AG20443 (cell line): Measurements from ENCODE around the gene MYEF2.
A peak's percentile ranks its signal among the peaks of the same experiment; 100 is the strongest.

Source experiments
- DNase-seq: peaks from one replicate; pipeline ENCODE4 v3.0.0; 2012; ENCODE audit warnings: low spot score, mixed read lengths

MYEF2 gene

DNA sequence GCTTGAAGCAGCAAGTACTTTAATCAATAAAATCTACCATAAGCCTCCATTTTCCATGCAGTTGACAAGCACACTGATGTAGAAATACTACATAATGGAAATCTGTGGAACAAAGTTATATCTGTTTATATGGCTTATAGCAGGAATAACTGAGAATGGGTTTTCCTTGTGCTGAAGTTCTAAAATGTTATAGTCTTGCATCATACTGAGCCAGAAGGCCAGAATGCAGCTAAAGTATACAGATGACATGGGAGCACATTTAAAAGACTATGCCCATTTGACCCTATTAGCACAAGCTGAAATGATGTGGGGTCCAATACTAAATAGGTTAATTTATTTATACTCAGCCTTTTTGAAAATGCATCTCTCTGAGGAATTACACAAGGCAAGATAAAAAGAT lies 32.2 kb downstream of the MYEF2 start:
- no peak for DNase-seq

DNA sequence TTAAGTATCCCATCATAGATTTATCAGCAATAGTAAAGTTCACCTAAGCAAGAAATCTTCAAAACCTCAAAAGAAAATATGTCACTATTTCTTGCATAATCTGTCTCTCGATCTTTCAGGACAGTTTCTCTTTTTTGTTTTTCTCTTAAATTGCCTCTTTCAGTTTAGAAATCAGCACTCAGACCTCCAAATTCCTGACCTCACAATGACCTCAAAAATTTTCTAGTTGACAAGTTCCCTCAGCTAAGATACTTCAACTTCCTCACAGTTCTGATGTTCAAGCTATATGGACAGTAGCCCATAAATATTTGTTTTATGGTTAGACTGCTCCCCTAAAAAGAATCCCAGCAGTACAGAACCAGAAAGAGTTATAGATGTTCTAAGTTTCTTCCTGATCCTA lies 33.2 kb downstream of the MYEF2 start:
- DNase-seq, result no peak

DNA sequence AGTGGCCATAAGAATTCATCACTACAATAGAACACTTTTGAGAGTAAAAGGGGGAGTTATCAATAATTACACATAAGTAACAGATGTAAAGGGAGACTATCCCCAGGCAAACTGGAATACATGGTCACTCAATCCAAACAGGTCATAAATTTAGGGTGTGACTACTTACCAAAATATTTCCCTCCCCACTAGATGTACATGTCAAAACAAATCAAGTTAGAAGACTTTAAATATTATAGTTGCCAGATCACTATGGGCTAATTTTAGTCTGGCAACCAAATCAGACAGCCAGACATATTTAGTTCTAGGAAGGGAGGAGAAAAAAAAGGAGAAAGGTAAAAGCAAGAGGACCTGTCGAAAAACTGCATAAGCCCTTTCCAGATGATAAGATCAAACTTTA lies 34.2 kb downstream of the MYEF2 start:
- no peak for DNase-seq

DNA sequence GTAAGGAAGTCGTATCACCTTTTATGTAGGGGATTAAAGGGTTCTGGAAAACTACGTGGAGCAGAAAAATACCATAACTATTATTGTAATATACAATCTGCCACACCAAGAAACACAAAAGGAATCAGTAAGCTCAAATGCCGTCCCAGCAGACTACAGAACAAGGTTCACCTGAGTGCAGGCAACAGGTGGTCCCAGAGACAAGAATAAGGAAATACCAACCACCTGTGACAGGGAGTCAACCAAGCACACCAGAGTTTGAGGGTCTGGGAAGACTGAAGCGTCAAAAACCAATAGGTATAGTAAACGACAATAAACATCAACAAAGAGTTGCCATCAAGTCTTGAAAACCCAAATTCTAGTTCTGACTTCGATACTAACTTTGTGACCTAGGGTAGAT lies 45.2 kb downstream of the MYEF2 start:
- DNase-seq, result no peak

DNA sequence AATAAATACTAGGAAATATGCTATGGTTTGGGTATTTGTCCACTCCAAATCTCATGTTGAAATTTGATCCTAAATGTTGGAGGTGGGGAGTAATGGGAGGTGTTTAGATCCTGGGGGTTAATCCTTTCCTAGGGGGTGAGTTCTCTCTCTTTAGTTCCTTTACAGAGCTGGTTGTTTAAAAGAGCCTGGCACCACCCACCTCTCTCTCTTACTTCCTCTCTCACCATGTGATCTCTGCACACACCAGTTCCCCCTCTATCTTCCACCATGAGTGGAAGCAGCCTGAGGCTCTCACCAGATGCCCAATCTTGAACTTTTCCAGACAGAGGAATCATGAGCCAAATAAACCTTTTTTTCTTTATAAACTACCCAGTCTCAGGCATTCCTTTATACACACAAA lies 46.8 kb downstream of the MYEF2 start:
- DNase-seq, result no peak

DNA sequence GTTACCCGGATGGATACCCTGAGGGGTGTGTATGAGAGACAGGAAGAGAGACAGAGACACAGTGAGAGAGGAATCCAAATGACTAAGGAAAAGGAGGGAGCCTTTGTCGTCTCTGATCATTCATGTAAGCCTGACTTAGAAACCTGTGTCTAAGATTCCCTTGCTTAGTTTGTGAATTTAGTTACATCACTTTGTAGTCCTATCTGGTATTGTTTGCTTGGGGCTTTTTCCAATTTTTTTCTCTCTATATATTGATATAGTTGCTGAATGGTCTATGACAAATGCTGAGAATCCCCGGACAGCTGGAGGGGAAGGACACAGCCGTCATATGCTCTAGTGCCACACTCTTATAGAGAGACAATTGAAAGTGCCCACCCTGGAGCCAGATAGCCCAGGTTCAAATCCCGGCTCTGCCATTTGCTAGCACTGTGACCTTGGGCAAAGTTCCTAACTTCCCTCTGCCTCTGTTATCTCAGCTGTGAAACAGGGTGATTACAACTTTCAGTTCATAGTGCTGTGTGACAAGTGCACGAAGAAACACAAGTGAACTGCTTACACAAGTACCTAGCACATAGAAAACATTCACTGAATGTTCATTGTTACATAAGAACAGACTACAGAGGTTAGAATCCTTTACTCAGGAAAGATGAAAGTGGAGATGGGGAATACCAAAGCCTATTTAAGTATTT lies 51.3 kb downstream of the MYEF2 start:
- DNase-seq, result no peak

DNA sequence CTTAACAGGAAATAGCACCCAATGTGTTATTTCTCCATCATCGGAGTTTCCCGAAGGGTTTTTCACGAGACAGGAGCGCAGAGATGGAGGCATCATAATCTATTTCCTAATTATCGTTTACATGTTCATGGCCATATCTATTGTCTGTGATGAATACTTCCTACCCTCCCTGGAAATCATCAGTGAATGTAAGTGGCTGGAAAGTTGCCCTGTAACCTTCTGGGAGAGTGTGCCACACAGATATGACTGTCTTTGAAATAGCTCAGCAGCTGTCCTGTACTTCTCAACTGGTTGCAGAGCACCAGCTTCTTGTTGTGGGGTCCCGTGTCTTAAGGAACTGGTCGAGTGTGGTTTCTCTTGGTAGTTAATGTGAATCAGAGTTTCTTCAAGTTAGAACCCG lies 56.2 kb downstream of the MYEF2 start:
- no peak for DNase-seq

DNA sequence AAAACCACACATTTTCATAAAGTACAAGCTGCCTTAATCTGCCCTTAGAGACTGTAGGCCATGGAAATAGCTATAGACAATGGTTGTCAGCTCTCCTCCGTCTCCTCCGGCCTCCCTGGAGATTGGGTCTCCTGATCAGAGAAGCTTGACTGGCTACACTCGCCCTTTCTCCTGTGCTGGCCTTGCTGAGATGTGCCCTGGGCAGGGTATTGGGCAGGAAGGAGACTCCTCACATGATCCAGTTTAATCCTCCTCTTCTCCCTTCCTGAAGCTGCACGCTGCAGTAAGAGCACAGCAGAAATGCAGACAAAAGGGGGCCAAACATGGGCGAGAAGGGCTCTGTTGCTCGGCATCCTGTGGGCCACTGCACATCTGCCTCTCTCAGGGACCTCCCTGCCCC lies 57.4 kb downstream of the MYEF2 start, which contains the start of gene SLC24A5:
SLC24A5 (plus strand) TSS at position 246 of the 400 bp plus-strand sequence; CDS start at position 301, 55 bp downstream.
- no peak for DNase-seq

DNA sequence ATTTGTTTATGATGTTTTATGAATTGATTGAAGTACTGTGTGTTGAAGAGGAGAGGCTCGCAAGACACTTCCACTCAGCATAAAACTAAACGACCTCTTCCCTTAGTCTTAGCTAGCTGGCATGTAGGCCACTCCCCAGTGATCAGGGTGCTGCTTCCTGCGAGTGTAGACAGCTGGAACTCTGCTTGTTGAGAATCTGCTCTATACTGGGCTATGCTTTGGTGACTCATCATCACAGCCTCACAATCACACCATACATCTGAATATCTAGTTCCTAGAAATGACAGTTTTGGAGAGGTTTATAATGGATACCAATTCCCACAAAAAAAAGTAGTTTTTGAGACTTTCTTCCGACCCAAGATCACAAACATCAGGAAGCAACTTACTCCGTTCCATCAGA lies 58.8 kb downstream of the MYEF2 start:
- no peak for DNase-seq

DNA sequence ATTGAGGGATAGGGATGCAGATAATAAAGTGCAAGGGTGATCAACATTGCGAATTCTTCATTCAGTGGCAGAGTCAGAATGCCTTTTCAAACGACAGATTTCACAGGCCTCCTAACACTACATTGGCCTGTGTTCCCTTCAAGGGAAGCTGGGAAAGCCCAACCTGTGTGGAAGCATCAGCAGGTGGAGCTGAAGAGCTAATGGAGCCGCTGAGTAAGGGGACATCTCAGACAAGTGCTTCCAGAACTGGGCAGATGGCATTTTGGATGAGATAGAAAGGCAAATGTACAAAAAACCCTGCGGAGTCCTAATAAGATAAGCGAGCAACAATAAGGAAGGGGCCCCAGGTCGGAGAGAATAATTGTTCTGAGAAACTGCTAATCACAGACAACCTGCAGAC lies 65.9 kb downstream of the MYEF2 start:
- no peak for DNase-seq

DNA sequence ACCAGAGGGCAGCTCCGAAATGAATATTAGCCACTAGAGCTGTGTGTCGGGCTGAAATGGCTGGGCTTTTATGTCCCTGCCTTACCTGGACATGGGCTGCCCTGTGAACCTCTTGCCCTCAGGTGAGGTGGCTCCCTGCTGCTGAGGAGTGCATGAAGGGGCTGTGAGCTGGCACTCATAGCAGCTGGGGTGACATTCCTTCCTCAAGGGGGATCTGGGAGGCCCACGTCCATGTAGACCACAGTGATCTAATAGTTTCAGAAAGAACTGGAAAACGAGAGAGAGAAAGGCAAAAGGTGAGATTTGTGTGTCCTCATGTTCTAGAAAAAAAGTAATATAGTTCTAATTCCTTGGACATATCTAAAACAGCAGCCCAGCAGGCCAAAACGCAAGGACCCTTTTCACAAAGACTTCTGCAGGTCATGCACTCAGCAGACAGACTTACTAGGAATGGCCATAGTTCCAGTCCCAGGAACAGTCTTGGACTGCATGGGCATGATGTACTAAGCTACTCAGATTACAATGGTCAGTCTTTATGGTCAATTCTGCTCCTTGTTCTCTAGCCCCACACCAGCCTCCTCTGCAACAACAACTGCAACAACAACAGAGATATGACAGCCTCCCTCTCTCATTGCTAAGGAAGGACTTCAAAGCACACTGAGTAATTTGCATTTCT lies 68.1 kb downstream of the MYEF2 start:
- DNase-seq, result no peak

DNA sequence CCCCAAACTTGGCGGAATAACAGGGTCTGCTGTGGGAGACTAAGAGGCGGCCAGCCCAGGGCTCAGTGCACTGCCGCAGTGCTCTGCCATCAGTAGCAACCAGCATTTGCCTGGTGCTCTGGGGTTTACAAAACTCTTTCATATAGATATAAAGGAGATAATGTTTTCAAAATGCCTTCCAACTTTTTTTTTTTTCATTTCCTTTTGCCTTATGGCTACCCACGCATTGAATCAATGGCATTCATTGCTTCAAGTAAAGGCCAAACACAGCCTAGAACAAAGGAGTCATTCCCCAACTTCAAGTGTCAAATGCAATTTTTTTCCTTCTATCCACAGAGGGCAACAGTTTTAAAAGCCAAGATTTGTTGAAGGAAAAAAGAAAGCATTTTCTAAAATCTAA lies 68.9 kb downstream of the MYEF2 start:
- DNase-seq, result no peak

DNA sequence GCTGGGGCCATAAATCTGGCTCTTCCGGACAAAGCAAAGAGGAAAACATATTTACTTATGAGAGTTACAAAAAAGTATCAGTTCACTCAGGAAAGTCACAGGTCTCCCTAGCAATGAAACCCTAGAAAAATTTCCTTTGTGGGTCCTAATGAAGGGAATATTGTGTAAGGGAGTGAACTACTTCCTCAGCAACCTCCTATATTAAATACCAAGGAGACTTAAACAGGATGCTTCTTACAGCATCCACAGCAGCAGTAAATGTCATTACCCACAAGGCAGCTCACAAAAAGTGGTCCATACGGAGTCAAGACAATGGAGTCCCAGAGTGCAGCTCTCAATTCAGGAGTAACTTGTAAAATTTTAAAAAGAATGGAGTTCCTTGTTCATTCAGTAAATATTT lies 72.2 kb downstream of the MYEF2 start:
- DNase-seq, result no peak

DNA sequence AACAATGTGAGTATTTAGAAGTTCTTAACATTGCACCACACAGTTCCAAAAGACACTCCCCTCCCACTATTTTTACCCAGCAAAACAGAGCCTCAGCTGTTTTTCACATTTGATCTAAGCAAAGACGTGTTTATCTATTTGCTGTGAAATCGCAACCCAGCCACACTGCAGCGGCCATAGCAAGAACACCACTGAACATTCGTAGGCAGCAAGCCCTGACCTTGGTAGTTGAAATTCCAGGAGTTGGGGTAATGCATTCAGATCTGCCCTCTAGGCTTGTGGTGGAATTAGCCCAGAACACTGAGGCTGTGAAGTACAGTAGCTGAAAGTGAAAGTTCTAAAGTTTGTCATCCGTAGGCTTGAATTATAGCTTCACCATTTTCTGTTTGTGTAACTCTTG lies 74.4 kb downstream of the MYEF2 start:
- DNase-seq, result no peak

DNA sequence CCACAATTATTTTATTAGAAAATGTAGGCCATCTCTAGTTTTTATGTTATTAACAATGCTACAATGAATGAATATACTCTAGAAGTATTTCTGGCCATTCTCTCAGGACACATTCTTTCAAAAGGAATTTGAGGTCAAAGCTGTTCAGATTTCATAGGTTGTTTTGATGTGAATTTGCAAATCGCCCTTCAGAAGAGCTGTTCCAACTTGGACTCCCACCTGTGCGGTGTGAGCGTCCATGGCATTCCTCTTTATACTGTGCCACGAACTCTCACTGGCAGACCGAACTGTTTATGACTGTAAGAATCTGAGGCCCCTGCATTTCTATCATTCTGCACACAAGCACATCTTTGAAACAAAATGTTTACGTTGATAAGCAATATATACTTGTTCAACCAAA lies 75.9 kb downstream of the MYEF2 start:
- no peak for DNase-seq

DNA sequence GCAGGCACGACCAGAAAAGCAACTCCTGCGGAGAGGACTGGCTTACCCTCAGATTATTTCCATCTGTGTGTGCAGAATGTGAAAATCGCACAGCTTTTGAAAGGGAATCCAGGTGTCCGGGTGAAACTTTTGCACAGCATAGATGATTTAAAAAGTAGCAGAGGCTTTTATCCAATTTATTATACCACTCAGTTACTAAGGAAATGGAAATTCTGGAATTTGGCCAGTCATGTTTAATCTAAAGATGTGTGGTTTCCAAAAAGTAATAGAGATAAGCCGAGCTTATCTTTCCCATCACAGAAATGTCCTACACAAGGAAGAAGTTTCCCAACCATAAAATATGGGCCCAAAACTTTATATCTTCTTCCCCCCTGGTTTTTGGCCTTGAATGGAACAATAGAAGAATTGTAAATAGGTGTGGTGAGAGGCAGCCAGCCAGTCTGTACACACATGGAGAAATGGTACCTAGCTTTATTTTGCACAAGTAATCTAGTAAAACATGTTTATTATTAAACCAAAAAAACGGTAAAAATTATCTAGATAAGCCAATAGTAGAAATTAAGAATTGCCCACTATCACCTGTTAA lies 76.6 kb downstream of the MYEF2 start:
- no peak for DNase-seq

DNA sequence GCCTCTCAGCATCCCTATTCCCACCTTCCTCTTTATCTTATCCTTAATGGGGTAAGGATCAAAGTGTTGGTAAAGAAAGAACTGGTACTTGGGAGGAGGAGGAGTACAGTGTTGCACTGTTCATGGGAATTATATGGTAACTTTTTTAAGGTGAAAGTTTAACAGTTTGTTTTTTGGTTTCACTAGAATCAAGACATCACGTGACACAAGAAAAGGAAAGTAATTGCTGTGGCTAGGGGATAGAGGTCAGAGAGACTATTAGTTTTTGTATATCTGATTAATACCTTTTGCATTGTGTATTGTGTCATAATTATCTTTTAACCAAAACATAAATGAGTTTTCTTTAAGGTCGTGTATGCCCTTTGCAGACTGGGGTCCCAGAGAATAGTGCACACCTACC lies 80.8 kb downstream of the MYEF2 start:
- DNase-seq, result no peak

DNA sequence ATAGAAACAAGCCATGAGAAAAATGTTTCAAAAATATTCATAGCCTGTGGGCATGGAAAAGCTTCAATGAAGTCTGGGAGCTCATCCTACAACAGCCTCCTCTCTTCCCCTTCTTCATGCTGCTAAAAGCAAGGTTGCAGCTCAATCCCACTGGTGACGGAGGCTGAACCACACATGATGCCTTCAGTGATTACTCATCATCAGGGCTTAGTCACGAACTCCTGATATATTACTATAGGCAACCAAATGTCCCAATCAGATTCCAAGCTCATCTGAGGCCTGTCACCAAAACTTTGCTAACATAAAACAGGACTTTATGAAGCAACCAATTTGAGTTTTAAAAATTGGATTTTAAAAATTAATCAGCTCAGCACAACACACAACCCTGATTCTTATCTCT lies 81.3 kb downstream of the MYEF2 start:
- peak; percentile 73 for DNase-seq

DNA sequence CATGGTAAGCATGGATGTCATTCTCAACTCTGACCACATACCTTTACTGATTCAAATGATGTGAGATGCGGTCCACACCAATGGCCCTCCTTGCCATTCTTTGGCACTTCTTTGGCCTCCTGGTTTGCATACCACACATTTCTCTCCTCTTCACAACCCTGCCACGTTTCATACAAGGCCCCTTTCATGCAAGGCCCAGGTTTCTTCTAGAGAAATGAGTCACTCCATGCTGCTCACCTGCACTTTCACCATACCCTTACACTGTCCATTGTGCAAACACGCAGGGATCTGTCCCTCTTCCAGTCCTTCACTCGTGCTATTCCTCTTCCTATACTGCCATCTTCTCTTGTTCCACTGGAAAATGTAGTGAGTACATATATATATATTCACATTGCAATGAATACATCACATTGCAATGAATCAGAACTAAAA lies 81.7 kb downstream of the MYEF2 start:
- no peak for DNase-seq

DNA sequence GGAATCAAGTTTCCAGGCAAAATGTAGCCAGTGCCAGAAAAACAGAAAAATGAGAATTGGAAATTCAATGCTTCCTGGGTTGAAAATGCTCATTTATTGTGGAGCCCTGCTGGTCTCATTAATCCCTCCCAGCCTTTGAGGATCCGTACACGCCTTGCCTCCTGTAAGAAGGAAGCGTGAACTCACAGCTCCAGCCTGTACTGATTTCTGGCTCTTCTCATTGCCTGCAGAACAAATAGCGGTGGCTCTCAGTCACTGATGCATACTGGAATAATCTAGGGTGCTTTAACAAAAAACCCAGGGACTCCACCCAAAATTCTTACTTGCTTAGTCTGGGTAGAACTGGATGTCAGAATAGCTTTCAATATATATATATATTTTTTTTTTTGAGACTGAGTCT lies 86.6 kb downstream of the MYEF2 start:
- no peak for DNase-seq

DNA sequence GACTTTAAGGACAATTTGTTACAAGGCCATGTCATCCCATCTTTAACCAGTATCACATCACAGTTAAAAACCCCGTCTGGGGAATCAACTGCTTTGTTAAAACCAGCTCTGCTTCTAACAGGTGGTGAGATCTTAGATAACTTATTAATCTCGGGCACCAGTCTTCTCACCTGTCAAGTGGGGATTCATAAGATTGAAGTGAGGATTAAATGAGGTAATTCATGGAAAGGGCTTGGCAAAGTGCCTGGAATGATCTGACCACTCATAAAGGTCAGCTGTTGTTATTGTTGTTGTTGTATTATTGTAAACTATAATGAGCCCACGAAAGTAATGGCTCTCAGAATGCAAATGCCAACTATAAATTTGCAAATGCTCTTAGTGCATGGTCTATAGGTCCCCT lies 87.4 kb downstream of the MYEF2 start:
- DNase-seq, result no peak

DNA sequence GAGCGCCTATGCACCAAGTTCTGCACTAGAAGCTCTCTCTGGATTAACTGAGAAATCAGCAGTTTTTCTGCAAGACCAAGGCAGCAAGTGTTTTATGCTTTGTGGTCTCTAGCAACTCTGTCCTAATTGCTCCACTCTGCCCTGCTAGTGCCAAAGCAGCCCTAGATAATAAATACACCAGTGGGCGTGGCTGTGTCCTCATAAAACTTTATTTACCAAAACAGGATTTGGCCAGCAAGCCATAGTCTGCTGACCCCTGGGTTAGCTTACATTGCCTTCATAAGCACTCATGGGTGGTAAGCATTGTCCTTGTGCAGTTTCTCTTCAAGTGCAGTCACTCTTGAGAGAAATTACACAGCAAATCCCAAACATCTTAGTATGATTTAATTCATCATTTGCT lies 88.0 kb downstream of the MYEF2 start:
- no peak for DNase-seq

DNA sequence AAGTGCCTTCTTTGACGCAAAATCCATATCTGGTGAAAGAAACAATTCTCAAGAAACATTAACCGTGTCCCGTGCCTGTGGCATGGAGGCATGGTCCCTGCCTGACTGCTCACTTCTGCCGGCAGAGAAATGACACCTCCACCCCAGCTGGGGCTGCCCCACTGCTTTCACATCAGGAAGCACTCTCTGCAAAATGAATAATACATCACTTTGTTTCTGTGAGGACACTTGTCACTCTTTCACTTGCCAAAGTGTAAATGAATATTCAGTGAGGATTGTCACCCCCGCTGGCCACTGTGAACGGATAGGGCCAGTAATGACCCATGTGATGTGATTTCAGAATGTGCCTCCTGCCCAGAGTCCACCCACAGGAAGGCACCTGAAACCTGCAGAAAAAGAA lies 88.4 kb downstream of the MYEF2 start:
- no peak for DNase-seq

DNA sequence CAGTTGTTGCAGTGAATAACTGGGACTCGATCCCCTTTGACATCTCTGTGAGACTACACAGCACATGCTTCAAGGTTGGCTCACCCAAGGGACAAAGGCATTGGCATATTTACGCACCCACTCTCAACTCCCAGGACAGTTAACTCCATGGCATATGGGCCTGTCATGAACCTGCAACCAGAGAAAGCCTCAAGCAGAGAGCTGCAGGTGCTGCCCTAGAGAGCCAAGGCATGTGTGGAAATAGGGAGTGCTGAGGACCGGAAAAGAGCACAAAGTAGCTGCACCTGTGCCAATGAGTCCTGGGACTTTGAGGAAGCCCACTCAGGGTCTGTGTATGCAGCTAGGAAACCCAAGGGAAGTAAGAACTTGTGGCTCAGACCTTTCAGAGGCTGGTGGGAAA lies 90.3 kb downstream of the MYEF2 start:
- DNase-seq, result no peak
